ENCODE data around the gene WFS1.

WFS1 gene

GRCh38 chr4:6327220-6327917, 57.7 kb downstream of the WFS1 start:
- peak; percentile 4 for DNase-seq

- DNase-seq, result no peak
These were observed 58.9 kb downstream of the WFS1 start for GRCh38 chr4:6328526-6328925.

GRCh38 chr4:6329478-6330383, 60.1 kb downstream of the WFS1 start:
- DNase-seq, result no peak

GRCh38 chr4:6330384-6330767, 60.7 kb downstream of the WFS1 start:
- DNase-seq, result no peak

- DNase-seq, result no peak
These were observed 61.4 kb downstream of the WFS1 start for GRCh38 chr4:6331018-6331417.

- DNase-seq, result no peak
These were observed 61.8 kb downstream of the WFS1 start for GRCh38 chr4:6331468-6331867.

GRCh38 chr4:6332042-6332668, 62.5 kb downstream of the WFS1 start:
- no peak for DNase-seq

- DNase-seq, result no peak
These were observed 63.0 kb downstream of the WFS1 start for GRCh38 chr4:6332669-6333050.

- peak; percentile 1 for DNase-seq
These were observed 63.9 kb downstream of the WFS1 start for GRCh38 chr4:6333301-6334202.

- peak; percentile 16 for DNase-seq
These were observed 64.7 kb downstream of the WFS1 start for GRCh38 chr4:6334203-6334887.

GRCh38 chr4:6335040-6335590, 65.5 kb downstream of the WFS1 start:
- no peak for DNase-seq

GRCh38 chr4:6336166-6336565, 66.5 kb downstream of the WFS1 start:
- no peak for DNase-seq

GRCh38 chr4:6337331-6337935, 67.8 kb downstream of the WFS1 start:
- no peak for DNase-seq

GRCh38 chr4:6338175-6338950, 68.7 kb downstream of the WFS1 start:
- no peak for DNase-seq

GRCh38 chr4:6338951-6339817, 69.5 kb downstream of the WFS1 start:
- no peak for DNase-seq

- DNase-seq, result no peak
These were observed 70.3 kb downstream of the WFS1 start for GRCh38 chr4:6339818-6340445.

- no peak for DNase-seq
These were observed 70.9 kb downstream of the WFS1 start for GRCh38 chr4:6340446-6341015.

GRCh38 chr4:6341696-6342095, 72.0 kb downstream of the WFS1 start:
- DNase-seq, result no peak
